Measurements from ENCODE around the gene PILRA. TPM values are rescaled to one million over a fixed set of nuclear protein-coding genes. Genes with fewer than 3 reads are reported as not detected.
A peak's percentile ranks its signal among the peaks of the same experiment; 100 is the strongest.
"Not testable (repeated sequence)": the region's sequence is repeated elsewhere in the genome, so short reads cannot be mapped to it uniquely, and the experiment has no call there.

The PILRA gene
- polyA plus RNA-seq, 4 donors = 0.81 to 5.0 (median 3.4) TPM

- no peak for DNase-seq
- H3K36me3 ChIP-seq (ENCODE audit: control insufficient read depth in 3 of 3, insufficient read depth in 2 of 3, low read depth in 1 of 3, low read length in 3 of 3) = peaks cover 0 to 37% (median 0%) of the 10 kb centered on the region in 3 donors
- H3K4me1 ChIP-seq (ENCODE audit: control insufficient read depth in 3 of 3, insufficient read depth in 2 of 3, low read depth in 1 of 3, low read length in 2 of 3) = no peaks in the 10 kb centered on the region
- H3K9me3 ChIP-seq (ENCODE audit: control insufficient read depth in 2 of 2, insufficient read depth in 1 of 2, low read depth in 1 of 2, low read length in 1 of 2) = no peaks in the 10 kb centered on the region
- no peak for FAIRE-seq
- H3K4me3 ChIP-seq (ENCODE audit: low read depth in 1 of 3, low read length in 3 of 3) = no peak overlapping the region
- 46 to 67% (median 66%) methylated on average over 4 of the region's 4 CpGs for WGBS, 3 donors
- peak overlapping the region in 1 of 3 donors; percentile 15 for H3K27ac ChIP-seq (ENCODE audit: low read depth in 1 of 3, low read length in 2 of 3)
- no peaks in the 10 kb centered on the region for H3K27me3 ChIP-seq (ENCODE audit: control insufficient read depth in 3 of 3, insufficient read depth in 3 of 3, low read length in 3 of 3)
These were observed 3.0 kb upstream of the PILRA start for GRCh38 chr7:100370303-100370702.

GRCh38 chr7:100370746-100371145 lies 2.5 kb upstream of the PILRA start:
- Histone ChIP-seq H3K27ac (ENCODE audit: low read depth in 1 of 3, low read length in 2 of 3) (no peak overlapping the region), H3K4me1 (ENCODE audit: control insufficient read depth in 3 of 3, insufficient read depth in 2 of 3, low read depth in 1 of 3, low read length in 2 of 3) (no peaks in the 10 kb centered on the region), H3K36me3 (ENCODE audit: control insufficient read depth in 3 of 3, insufficient read depth in 2 of 3, low read depth in 1 of 3, low read length in 3 of 3) (peaks cover 0 to 34% (median 0%) of the 10 kb centered on the region in 3 donors), H3K27me3 (ENCODE audit: control insufficient read depth in 3 of 3, insufficient read depth in 3 of 3, low read length in 3 of 3) (no peaks in the 10 kb centered on the region), H3K9me3 (ENCODE audit: control insufficient read depth in 2 of 2, insufficient read depth in 1 of 2, low read depth in 1 of 2, low read length in 1 of 2) (no peaks in the 10 kb centered on the region), H3K4me3 (ENCODE audit: low read depth in 1 of 3, low read length in 3 of 3) (no peak overlapping the region)
- 77 to 90% (median 78%) methylated on average over 6 of the region's 6 CpGs for WGBS, 3 donors
- FAIRE-seq (no peak), DNase-seq (no peak)

- 64 to 77% (median 74%) methylated on average over 7 of the region's 7 CpGs for WGBS, 3 donors
- Histone ChIP-seq H3K4me3 (ENCODE audit: low read depth in 1 of 3, low read length in 3 of 3) (no peak overlapping the region), H3K27ac (ENCODE audit: low read depth in 1 of 3, low read length in 2 of 3) (no peak overlapping the region), H3K9me3 (ENCODE audit: control insufficient read depth in 2 of 2, insufficient read depth in 1 of 2, low read depth in 1 of 2, low read length in 1 of 2) (no peaks in the 10 kb centered on the region), H3K36me3 (ENCODE audit: control insufficient read depth in 3 of 3, insufficient read depth in 2 of 3, low read depth in 1 of 3, low read length in 3 of 3) (peaks cover 0 to 28% (median 0%) of the 10 kb centered on the region in 3 donors), H3K27me3 (ENCODE audit: control insufficient read depth in 3 of 3, insufficient read depth in 3 of 3, low read length in 3 of 3) (no peaks in the 10 kb centered on the region), H3K4me1 (ENCODE audit: control insufficient read depth in 3 of 3, insufficient read depth in 2 of 3, low read depth in 1 of 3, low read length in 2 of 3) (no peaks in the 10 kb centered on the region)
- no peak for FAIRE-seq
- no peak for DNase-seq
These were observed 1.6 kb upstream of the PILRA start for GRCh38 chr7:100371561-100372171.

GRCh38 chr7:100372256-100372655 lies 1.0 kb upstream of the PILRA start:
- H3K27me3 ChIP-seq (ENCODE audit: control insufficient read depth in 3 of 3, insufficient read depth in 3 of 3, low read length in 3 of 3) = no peaks in the 10 kb centered on the region
- FAIRE-seq (no peak), DNase-seq (no peak)
- no peaks in the 10 kb centered on the region for H3K9me3 ChIP-seq (ENCODE audit: control insufficient read depth in 2 of 2, insufficient read depth in 1 of 2, low read depth in 1 of 2, low read length in 1 of 2)
- H3K36me3 ChIP-seq (ENCODE audit: control insufficient read depth in 3 of 3, insufficient read depth in 2 of 3, low read depth in 1 of 3, low read length in 3 of 3) = peaks cover 0 to 23% (median 0%) of the 10 kb centered on the region in 3 donors
- H3K4me1 ChIP-seq (ENCODE audit: control insufficient read depth in 3 of 3, insufficient read depth in 2 of 3, low read depth in 1 of 3, low read length in 2 of 3) = no peaks in the 10 kb centered on the region
- no peak overlapping the region for H3K27ac ChIP-seq (ENCODE audit: low read depth in 1 of 3, low read length in 2 of 3)
- no peak overlapping the region for H3K4me3 ChIP-seq (ENCODE audit: low read depth in 1 of 3, low read length in 3 of 3)
- WGBS, 3 donors = 44 to 51% (median 46%) methylated on average over 8 of the region's 8 CpGs

GRCh38 chr7:100372694-100373093 lies 593 bp upstream of the PILRA start:
- 41 to 60% (median 49%) methylated on average over 6 of the region's 6 CpGs for WGBS, 3 donors
- Histone ChIP-seq H3K9me3 (ENCODE audit: control insufficient read depth in 2 of 2, insufficient read depth in 1 of 2, low read depth in 1 of 2, low read length in 1 of 2) (no peaks in the 10 kb centered on the region), H3K27ac (ENCODE audit: low read depth in 1 of 3, low read length in 2 of 3) (peak overlapping the region in 1 of 3 donors; percentile 21)

GRCh38 chr7:100373870-100374598 lies 747 bp downstream of the PILRA start:
- H3K36me3 ChIP-seq (ENCODE audit: control insufficient read depth in 3 of 3, insufficient read depth in 2 of 3, low read depth in 1 of 3, low read length in 3 of 3); FAIRE-seq; DNase-seq; H3K27me3 ChIP-seq (ENCODE audit: control insufficient read depth in 3 of 3, insufficient read depth in 3 of 3, low read length in 3 of 3); H3K4me3 ChIP-seq (ENCODE audit: low read depth in 1 of 3, low read length in 3 of 3); H3K4me1 ChIP-seq (ENCODE audit: control insufficient read depth in 3 of 3, insufficient read depth in 2 of 3, low read depth in 1 of 3, low read length in 2 of 3); H3K27ac ChIP-seq (ENCODE audit: low read depth in 1 of 3, low read length in 2 of 3); H3K9me3 ChIP-seq (ENCODE audit: control insufficient read depth in 2 of 2, insufficient read depth in 1 of 2, low read depth in 1 of 2, low read length in 1 of 2): not testable (repeated sequence)
- 71 to 81% (median 76%) methylated on average over 13 to 15 of the region's 15 CpGs for WGBS, 3 donors

More at GRCh38 chr7:100372694-100373093, 593 bp upstream of the PILRA start:
- Histone ChIP-seq H3K27me3 (ENCODE audit: control insufficient read depth in 3 of 3, insufficient read depth in 3 of 3, low read length in 3 of 3) (no peaks in the 10 kb centered on the region), H3K4me1 (ENCODE audit: control insufficient read depth in 3 of 3, insufficient read depth in 2 of 3, low read depth in 1 of 3, low read length in 2 of 3) (no peaks in the 10 kb centered on the region), H3K36me3 (ENCODE audit: control insufficient read depth in 3 of 3, insufficient read depth in 2 of 3, low read depth in 1 of 3, low read length in 3 of 3) (peaks cover 0 to 19% (median 0%) of the 10 kb centered on the region in 3 donors), H3K4me3 (ENCODE audit: low read depth in 1 of 3, low read length in 3 of 3) (no peak overlapping the region)
- no peak for FAIRE-seq
- no peak for DNase-seq

GRCh38 chr7:100374601-100375000 lies 1.3 kb downstream of the PILRA start:
- Histone ChIP-seq H3K4me1 (ENCODE audit: control insufficient read depth in 3 of 3, insufficient read depth in 2 of 3, low read depth in 1 of 3, low read length in 2 of 3) (no peaks in the 10 kb centered on the region), H3K27ac (ENCODE audit: low read depth in 1 of 3, low read length in 2 of 3) (no peak overlapping the region), H3K4me3 (ENCODE audit: low read depth in 1 of 3, low read length in 3 of 3) (no peak overlapping the region), H3K27me3 (ENCODE audit: control insufficient read depth in 3 of 3, insufficient read depth in 3 of 3, low read length in 3 of 3) (no peaks in the 10 kb centered on the region), H3K9me3 (ENCODE audit: control insufficient read depth in 2 of 2, insufficient read depth in 1 of 2, low read depth in 1 of 2, low read length in 1 of 2) (no peaks in the 10 kb centered on the region), H3K36me3 (ENCODE audit: control insufficient read depth in 3 of 3, insufficient read depth in 2 of 3, low read depth in 1 of 3, low read length in 3 of 3) (peaks cover 0 to 2% (median 0%) of the 10 kb centered on the region in 3 donors)
- FAIRE-seq (no peak), DNase-seq (no peak)
- 61 to 73% (median 71%) methylated on average over 5 of the region's 5 CpGs for whole genome bisulfite sequencing, 3 donors

GRCh38 chr7:100376066-100376465 lies 2.8 kb downstream of the PILRA start:
- Histone ChIP-seq H3K4me3 (ENCODE audit: low read depth in 1 of 3, low read length in 3 of 3) (no peak overlapping the region), H3K27me3 (ENCODE audit: control insufficient read depth in 3 of 3, insufficient read depth in 3 of 3, low read length in 3 of 3) (no peaks in the 10 kb centered on the region), H3K36me3 (ENCODE audit: control insufficient read depth in 3 of 3, insufficient read depth in 2 of 3, low read depth in 1 of 3, low read length in 3 of 3) (peaks cover 0 to 2% (median 0%) of the 10 kb centered on the region in 3 donors), H3K27ac (ENCODE audit: low read depth in 1 of 3, low read length in 2 of 3) (no peak overlapping the region), H3K9me3 (ENCODE audit: control insufficient read depth in 2 of 2, insufficient read depth in 1 of 2, low read depth in 1 of 2, low read length in 1 of 2) (no peaks in the 10 kb centered on the region), H3K4me1 (ENCODE audit: control insufficient read depth in 3 of 3, insufficient read depth in 2 of 3, low read depth in 1 of 3, low read length in 2 of 3) (no peaks in the 10 kb centered on the region)
- FAIRE-seq (no peak), DNase-seq (no peak)
- WGBS, 3 donors = 88 to 100% (median 94%) methylated on average over 3 of the region's 3 CpGs
